LNCAP (cell line): ENCODE data around the gene LRRC25.

ENCODE experiments used
- TF ChIP-seq, protein P1 (sequence below): fragments of 450-650 bp; IDR thresholded peaks from 2 replicates; pipeline ENCODE4 v1.5.1; 2017; ENCODE audit warnings: mild to moderate bottlenecking

The LRRC25 gene

DNA sequence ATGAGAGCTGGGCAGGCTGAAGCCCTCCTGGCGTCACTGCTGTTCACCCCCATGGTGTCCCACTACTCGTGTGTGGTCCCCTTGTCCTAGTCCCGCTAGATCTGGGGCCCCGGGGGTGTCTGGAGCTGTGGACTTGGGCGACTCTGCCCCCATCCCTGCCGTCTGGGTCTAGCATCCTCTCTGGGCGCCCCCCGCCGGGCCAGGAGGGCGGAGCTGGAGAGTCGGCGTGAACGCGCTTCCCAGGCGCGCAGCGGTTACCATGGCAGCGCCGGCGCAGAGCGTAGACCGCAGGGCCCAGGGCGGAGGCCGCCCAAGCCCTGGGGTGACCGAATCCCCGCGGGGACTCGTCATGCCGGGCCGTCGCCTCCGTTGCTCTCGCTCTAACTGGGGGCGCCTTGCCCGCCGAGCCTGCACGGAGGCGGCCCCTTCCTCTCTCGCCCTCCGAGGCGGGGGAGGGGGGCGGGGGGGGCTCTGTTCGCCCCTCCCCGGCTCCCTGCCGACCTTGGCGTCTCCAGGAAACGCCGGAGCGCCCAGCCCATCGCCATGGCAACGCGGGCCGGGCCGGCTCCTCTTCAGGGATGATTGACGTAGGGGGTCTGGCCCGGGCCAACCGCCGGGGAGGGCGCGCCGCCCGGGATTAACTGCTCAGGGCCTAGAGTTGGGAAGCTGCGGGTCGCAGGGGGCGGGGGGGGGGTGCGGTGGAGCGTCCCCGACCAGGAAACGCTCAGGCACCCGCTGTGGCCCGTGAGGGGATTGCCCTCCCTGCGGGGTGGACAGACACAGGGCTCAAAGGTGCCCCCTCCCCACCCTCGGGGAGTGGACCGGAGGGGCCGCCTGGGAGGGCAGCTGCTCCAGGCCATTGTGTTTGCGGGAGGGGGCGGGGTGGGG is 31.6 kb upstream of the LRRC25 start:
- TF ChIP-seq, protein P1, sequence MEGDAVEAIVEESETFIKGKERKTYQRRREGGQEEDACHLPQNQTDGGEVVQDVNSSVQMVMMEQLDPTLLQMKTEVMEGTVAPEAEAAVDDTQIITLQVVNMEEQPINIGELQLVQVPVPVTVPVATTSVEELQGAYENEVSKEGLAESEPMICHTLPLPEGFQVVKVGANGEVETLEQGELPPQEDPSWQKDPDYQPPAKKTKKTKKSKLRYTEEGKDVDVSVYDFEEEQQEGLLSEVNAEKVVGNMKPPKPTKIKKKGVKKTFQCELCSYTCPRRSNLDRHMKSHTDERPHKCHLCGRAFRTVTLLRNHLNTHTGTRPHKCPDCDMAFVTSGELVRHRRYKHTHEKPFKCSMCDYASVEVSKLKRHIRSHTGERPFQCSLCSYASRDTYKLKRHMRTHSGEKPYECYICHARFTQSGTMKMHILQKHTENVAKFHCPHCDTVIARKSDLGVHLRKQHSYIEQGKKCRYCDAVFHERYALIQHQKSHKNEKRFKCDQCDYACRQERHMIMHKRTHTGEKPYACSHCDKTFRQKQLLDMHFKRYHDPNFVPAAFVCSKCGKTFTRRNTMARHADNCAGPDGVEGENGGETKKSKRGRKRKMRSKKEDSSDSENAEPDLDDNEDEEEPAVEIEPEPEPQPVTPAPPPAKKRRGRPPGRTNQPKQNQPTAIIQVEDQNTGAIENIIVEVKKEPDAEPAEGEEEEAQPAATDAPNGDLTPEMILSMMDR: no peak

DNA sequence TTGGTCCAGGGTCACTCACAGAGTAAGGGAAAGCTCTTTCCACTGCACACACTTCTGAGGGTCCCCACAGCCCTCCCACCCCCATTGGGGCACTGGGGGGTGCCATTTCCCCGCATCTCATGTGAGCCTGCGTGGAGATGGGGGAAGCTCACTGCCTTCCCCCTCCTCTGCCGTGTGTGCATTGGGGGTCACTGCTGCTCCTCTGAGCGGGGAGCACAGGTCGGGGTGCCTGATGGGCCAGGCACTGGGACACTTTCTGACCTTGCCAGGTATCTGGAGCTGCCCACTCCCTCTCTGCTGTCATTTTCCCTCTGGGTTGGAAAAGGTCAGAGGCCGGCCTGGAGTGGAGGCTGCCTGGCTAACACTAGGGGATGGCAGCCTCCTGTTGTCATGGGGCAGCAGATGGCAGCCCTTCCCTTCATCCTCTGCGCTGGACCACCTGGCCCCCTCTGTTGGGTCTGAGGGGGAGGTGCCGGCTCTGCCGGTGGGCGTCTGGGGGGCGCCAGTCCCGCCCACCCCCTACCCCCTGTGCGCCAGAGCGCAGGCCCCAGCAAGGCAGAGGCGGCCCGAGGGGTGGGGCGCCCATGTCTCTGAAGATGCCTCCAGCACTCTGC is 30.9 kb upstream of the LRRC25 start:
- TF ChIP-seq, protein P1: no peak

DNA sequence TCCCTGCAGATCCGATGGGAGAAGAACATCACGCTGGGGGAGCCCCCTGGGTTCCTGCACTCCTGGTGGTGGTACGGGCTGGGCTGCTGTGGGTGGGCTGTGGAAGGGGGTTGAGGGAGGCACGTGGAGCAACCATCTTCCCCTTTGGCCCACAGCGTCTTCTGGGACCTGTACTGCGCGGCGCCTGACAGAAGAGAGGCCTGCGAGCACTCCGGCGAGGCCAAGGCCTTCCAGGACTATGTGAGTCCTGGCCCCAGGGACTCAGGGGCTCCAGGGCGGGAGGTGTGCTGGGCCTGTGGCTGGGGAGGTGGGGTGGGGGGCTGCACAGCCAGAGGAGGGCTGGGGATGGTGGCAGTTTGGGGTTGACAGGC is 30.3 kb upstream of the LRRC25 start:
- TF ChIP-seq, protein P1: no peak

DNA sequence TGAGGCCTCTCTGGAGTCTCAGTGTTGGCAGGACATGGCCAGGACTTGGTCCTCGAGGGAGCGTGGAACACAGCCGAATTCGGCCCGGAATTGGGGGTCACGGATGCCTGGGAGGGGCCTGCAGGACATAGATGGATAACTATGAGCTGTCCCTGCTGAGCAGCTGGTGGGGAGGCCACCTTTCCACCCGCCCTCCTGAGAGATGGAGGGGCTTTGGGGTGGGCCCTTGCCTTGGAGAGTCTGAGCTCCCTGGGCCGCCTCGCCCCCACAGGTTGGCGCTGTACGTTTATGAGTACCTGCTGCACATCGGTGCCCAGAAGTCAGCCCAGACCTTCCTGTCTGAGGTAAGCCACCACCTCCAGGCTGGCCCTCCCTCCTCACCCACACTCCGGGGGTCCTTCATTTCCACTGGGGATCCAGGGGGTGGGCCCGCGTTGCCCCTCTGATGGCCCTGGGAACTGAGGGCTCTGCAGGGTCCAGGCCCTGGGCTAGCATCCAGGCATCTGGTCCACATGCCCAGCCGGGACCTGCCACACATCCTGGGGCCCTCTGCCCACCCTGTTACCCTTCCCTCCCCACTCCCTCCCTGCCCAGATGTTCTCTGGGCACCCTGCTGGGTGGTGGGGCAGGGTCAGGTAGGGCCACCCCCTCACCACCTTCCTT is 29.8 kb upstream of the LRRC25 start:
- TF ChIP-seq, protein P1: no peak

DNA sequence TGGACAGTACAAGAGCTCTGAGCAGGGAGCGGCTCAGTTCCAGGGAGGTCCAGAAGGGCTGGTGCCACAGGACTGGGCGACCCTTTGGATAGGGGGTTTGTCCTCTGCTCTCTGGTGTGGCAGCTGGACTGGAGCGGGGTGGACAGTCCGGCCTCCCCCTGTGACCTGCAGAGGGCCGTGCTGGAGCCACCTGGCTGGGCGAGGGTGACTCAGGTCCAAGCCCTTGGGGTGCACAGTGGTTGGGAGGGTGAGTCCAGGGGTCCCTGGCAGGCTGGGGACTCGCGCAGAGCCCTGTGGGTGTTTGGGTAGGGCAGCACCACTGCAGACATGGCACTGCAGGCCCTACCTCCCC is 29.0 kb upstream of the LRRC25 start:
- TF ChIP-seq, protein P1: no peak

DNA sequence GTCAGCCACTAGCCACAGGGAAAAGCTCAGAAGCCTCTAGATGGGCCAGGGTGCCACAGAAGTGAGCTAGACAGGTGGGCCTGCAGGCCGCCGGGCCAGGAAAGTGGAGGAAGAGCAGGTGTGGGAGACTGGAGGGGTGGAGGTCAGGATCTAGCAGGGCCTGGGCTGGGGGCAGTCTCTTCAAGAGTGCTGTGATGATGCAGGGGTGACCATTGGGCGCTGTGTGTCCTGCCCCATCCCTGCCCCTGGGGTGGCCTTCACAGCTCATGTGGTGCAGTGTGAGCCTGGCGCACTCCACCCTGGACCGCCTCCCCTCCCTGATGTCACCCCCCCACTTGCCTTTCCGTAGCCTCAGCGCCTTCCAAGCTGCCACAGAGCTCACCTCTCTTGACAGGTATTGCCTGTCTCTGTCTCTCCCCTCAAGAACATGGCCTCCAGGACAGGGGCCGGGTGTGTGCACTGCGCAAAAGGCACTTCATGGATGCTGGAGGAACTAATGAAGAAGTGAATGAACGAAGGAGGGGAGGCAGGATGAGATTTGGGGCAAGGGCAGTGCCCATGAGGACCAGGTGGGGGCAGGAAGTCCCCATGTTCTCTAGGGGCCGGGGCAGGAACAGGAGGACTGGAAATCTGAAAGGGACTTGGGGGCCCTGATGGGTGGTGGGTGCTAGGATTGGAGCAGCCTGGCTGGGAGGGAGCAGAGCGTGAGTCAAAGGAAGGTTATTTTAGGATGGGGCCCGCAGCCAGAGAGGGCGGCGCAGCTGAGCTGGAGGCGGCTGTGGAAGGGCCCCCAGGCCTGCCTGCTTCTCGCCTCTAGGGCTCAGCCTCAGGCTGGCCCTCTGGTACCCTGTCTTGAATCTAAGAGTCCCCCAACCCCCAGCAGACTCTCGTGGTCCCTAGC is 28.3 kb upstream of the LRRC25 start:
- TF ChIP-seq, protein P1: no peak
